Neural crest cell (in vitro differentiated cells): ENCODE results near the gene SRSF3. TPM values are rescaled to one million over a fixed set of nuclear protein-coding genes. Genes with fewer than 3 reads are reported as not detected.
A peak's percentile ranks its signal among the peaks of the same experiment; 100 is the strongest.

ENCODE experiments used
- DNase-seq: peaks from one replicate; pipeline ENCODE4 v3.0.0; 2021; ENCODE audit warnings: low read depth, mixed read lengths, low spot score
- H3K27ac Mint-ChIP-seq: one replicate; pipeline ENCODE4 v1.8.0; 2021; ENCODE audit warnings: mild to moderate bottlenecking, mixed read lengths; ENCODE audit not compliant: unreplicated experiment
- H3K27me3 Mint-ChIP-seq: 2 replicates; pipeline ENCODE4 v1.8.0; 2021; ENCODE audit warnings: low read depth, mild to moderate bottlenecking, mixed read lengths
- H3K36me3 Mint-ChIP-seq: 2 replicates; pipeline ENCODE4 v1.8.0; 2021; ENCODE audit warnings: low read depth, mild to moderate bottlenecking, mixed read lengths
- H3K4me1 Mint-ChIP-seq: 2 replicates; pipeline ENCODE4 v1.8.0; 2021; ENCODE audit warnings: mixed read lengths
- H3K4me3 Mint-ChIP-seq: one replicate; pipeline ENCODE4 v1.8.0; 2021; ENCODE audit warnings: mild to moderate bottlenecking, mixed read lengths
- H3K9me3 Mint-ChIP-seq: 2 replicates; pipeline ENCODE4 v1.8.0; 2021; ENCODE audit warnings: mixed read lengths
- CTCF ChIP-seq: fragments of 200-600 bp; sonication (generic); conservative IDR thresholded peaks from 2 replicates; pipeline ENCODE4 v1.5.0; 2021; ENCODE audit warnings: antibody characterized with exemption, mild to moderate bottlenecking
- total RNA-seq: library from RNA; stranded (reverse); gene quantifications from 2 replicates; pipeline ENCODE4 v1.2.1, GENCODE V29; 2021

SRSF3 gene
- total RNA-seq, 1 donor from 2014 or later, result 611 TPM

DNA sequence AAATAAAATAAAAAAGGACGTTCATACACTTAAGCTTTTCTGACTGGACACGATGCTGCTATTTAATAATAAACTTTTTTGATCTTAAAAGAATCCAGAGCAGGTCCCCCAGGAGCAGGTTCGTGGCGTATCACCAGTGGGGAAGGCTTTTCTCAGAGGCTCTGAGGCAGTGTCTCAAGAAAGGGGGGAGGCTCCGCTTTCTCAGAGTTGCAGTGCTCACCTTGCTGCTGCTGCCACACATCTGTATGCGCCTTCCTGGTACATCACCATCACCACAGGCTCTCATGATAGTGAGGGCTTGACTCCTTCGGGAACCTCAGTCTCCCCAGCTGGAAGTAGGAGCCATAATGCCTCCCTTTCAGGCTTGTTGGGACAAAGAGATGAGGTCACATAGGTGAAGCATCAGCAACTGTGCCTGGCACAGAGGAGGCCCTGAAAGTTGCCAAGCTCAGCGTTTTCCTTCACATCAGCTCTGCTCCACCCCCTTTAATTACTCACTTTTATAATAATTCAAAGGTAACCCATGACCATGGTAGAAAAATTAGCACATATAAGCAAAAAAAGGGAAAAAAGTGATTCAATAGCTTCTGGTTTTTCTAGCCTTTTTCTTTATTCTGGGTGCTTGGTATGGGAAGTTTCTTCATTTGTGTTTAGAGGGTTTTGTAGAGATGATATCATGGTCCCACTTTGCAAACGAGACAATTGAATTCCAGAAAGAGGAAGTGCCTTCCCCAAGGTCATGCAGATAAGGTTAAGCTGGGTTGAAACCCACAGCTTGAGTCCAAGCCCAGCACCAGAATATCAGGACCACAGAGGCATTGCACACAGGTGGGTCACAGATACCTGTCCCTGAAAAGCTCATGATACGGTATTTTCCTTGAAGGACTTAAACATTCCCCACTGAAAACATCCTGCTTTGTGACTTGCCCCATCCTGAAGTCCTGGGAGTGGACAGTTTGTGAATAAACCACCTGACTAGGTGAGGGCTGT lies 24.5 kb downstream of the SRSF3 start:
- Mint-ChIP-seq H3K36me3 (no peaks in the 10 kb centered on the region), H3K4me1 (peaks cover 4% of the 10 kb centered on the region)
- DNase-seq, result no peak

GRCh38 chr6:36621371-36621855 lies 27.3 kb downstream of the SRSF3 start:
- DNase-seq, result no peak
- H3K9me3 Mint-ChIP-seq, result no peaks in the 10 kb centered on the region
- no peaks in the 10 kb centered on the region for H3K36me3 Mint-ChIP-seq
- H3K27ac Mint-ChIP-seq, result no peak overlapping the region
- H3K27me3 Mint-ChIP-seq, result no peaks in the 10 kb centered on the region
- peaks cover 4% of the 10 kb centered on the region for H3K4me1 Mint-ChIP-seq
- TF ChIP-seq CTCF, result no peak
- no peak overlapping the region for H3K4me3 Mint-ChIP-seq

More for the DNA sequence above, 24.5 kb downstream of the SRSF3 start:
- Mint-ChIP-seq H3K27ac (no peak overlapping the region), H3K4me3 (no peak overlapping the region), H3K27me3 (no peaks in the 10 kb centered on the region), H3K9me3 (no peaks in the 10 kb centered on the region)
- no peak for TF ChIP-seq CTCF

DNA sequence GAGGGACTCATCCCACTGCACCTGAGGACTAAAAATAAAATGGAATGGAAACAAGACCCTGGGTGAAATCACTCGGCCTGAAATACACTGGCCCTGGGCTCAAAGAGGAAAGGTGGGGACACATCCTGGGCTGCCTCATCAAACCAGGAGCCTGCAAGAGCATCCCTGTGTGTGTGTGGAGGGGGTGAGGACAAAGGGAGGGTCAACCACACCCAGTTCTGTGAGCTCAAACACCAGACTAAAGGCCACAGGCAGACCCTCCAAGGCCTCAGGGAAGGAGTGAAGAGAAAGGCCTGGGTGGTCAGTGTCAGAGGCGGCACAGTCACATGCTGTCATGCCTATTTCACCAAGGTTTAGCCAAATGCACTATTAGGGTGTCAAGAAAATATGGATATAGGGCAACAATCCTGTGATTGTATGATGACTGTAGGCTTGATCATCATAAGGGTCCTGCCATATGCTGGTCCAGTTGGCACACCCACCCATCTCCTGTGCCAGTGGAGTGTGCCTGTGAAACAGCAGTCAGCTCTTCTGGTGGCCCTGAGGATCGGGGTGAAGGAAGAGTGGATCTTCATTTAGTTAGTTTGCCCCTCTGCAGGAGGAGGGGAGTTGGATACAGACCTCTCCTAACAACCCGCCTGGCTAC lies 28.9 kb downstream of the SRSF3 start:
- peaks cover 4% of the 10 kb centered on the region for H3K4me1 Mint-ChIP-seq
- no peak overlapping the region for H3K4me3 Mint-ChIP-seq
- H3K27ac Mint-ChIP-seq, result no peak overlapping the region
- no peak for TF ChIP-seq CTCF
- no peaks in the 10 kb centered on the region for H3K9me3 Mint-ChIP-seq
- H3K36me3 Mint-ChIP-seq, result no peaks in the 10 kb centered on the region
- DNase-seq, result no peak
- H3K27me3 Mint-ChIP-seq, result no peaks in the 10 kb centered on the region

DNA sequence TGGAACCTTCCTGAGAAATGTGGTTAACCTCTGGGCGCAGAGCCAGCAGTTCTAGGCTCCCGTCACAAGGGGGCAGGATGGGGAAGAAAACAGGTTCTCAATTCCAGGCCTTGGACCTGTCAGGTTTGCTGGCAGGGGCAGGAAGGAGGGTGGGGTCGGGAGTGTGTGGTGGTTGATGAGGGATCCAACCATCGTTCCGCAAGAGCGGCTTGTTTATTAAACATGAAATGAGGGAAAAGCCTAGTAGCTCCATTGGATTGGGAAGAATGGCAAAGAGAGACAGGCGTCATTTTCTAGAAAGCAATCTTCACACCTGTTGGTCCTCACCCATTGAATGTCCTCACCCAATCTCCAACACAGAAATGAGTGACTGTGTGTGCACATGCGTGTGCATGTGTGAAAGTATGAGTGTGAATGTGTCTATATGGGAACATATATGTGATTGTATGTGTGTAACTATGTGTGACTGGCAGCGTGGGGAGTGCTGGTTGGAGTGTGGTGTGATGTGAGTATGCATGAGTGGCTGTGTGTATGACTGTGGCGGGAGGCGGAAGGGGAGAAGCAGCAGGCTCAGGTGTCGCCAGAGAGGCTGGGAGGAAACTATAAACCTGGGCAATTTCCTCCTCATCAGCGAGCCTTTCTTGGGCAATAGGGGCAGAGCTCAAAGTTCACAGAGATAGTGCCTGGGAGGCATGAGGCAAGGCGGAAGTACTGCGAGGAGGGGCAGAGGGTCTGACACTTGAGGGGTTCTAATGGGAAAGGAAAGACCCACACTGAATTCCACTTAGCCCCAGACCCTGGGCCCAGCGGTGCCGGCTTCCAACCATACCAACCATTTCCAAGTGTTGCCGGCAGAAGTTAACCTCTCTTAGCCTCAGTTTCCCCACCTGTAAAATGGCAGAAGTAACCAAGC lies 29.6 kb downstream of the SRSF3 start:
- TF ChIP-seq CTCF, result peak; percentile 90
- peaks cover 4% of the 10 kb centered on the region for H3K4me1 Mint-ChIP-seq
- DNase-seq, result peak; percentile 89
- H3K27me3 Mint-ChIP-seq, result no peaks in the 10 kb centered on the region
- no peak overlapping the region for H3K27ac Mint-ChIP-seq
- no peaks in the 10 kb centered on the region for H3K36me3 Mint-ChIP-seq
- no peak overlapping the region for H3K4me3 Mint-ChIP-seq
- no peaks in the 10 kb centered on the region for H3K9me3 Mint-ChIP-seq
